Breast epithelium (tissue), 4 donors: ENCODE data around the gene RAPGEF1. TPM values are rescaled to one million over a fixed set of nuclear protein-coding genes. Genes with fewer than 3 reads are reported as not detected.

Experiments
- DNase-seq, 2 donors: peaks; one replicate each; pipeline ENCODE4 v3.0.0-alpha.2; 2019; ENCODE audit warnings: low spot score in 2 of 2
- H3K27ac ChIP-seq, 2 donors: fragments of 200-600 bp; sonication (generic) in 1 of 2; one replicate each; pipeline ENCODE4 v1.5.1; 2016 to 2019; ENCODE audit warnings: mild to moderate bottlenecking in 1 of 2
- H3K27me3 ChIP-seq, 2 donors: fragments of 200-600 bp; sonication (generic) in 1 of 2; one replicate each; pipeline versions ENCODE4 v1.5.1 to v1.6.0; 2017 to 2019; ENCODE audit warnings: control low read depth in 1 of 2, mild to moderate bottlenecking in 1 of 2
- H3K36me3 ChIP-seq: fragments of 200-600 bp; one replicate; pipeline ENCODE4 v1.5.1; 2019
- H3K4me1 ChIP-seq, 2 donors: fragments of 200-600 bp; sonication (generic); one replicate each; pipeline ENCODE4 v1.5.1; 2016 to 2019; ENCODE audit warnings: control low read depth in 1 of 2
- H3K4me3 ChIP-seq, 3 donors: fragments of 200-600 bp; sonication (generic); 1 replicate in 2 of 3; 2 replicates in 1 of 3; pipeline ENCODE4 v1.5.1; 2016 to 2019; ENCODE audit warnings: mild to moderate bottlenecking in 3 of 3, moderate library complexity in 2 of 3
- H3K9me3 ChIP-seq, 2 donors: fragments of 200-600 bp; sonication (generic) in 1 of 2; one replicate each; pipeline ENCODE4 v1.5.1; 2016 to 2019; ENCODE audit warnings: control low read depth in 1 of 2
- POLR2A ChIP-seq: fragments of 450-650 bp; IDR thresholded peaks from one replicate; pipeline ENCODE4 v1.6.1; 2016; ENCODE audit warnings: antibody characterized with exemption, mild to moderate bottlenecking, moderate library complexity
- POLR2AphosphoS5 ChIP-seq, 3 donors: sonication (generic); formaldehyde crosslinking; IDR thresholded peaks; one replicate each; pipeline ENCODE4 v1.6.1; 2017; ENCODE audit warnings: antibody characterized with exemption in 3 of 3
- intact Hi-C: fragments of 100-400 bp; cut with DNase I; formaldehyde crosslinking; loops from one replicate; pipeline ENCODE4 v1.15.1; 2023; ENCODE audit warnings: low total_unique reads
- total RNA-seq, 3 donors: library from RNA; depleted of rRNA; stranded (reverse); fragments of >200 nt; gene quantifications; one replicate each; pipeline ENCODE4 v1.1.0, GENCODE V29; 2016
- TF ChIP-seq, protein P1 (sequence below), 3 donors: fragments of 450-650 bp; IDR thresholded peaks; one replicate each; pipeline ENCODE4 v1.5.1; 2016 to 2017; ENCODE audit warnings: antibody characterized with exemption in 3 of 3, mild to moderate bottlenecking in 3 of 3, moderate library complexity in 3 of 3

The RAPGEF1 gene, protein sequence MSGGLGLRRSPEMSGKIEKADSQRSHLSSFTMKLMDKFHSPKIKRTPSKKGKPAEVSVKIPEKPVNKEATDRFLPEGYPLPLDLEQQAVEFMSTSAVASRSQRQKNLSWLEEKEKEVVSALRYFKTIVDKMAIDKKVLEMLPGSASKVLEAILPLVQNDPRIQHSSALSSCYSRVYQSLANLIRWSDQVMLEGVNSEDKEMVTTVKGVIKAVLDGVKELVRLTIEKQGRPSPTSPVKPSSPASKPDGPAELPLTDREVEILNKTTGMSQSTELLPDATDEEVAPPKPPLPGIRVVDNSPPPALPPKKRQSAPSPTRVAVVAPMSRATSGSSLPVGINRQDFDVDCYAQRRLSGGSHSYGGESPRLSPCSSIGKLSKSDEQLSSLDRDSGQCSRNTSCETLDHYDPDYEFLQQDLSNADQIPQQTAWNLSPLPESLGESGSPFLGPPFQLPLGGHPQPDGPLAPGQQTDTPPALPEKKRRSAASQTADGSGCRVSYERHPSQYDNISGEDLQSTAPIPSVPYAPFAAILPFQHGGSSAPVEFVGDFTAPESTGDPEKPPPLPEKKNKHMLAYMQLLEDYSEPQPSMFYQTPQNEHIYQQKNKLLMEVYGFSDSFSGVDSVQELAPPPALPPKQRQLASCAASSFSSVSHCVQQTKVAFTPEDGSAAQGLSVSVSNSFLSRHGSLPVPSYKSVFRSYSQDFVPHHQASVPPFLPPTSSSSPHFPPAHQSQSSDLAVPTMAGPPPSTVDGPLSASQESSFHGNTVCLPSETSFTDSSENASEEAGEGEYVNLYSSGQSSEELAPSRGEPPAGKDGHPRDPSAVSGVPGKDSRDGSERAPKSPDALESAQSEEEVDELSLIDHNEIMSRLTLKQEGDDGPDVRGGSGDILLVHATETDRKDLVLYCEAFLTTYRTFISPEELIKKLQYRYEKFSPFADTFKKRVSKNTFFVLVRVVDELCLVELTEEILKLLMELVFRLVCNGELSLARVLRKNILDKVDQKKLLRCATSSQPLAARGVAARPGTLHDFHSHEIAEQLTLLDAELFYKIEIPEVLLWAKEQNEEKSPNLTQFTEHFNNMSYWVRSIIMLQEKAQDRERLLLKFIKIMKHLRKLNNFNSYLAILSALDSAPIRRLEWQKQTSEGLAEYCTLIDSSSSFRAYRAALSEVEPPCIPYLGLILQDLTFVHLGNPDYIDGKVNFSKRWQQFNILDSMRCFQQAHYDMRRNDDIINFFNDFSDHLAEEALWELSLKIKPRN (N-terminal part only)
- 10 to 100 TPM; 35.3 to 38.0 (median 37.3) TPM for total RNA-seq

DNA sequence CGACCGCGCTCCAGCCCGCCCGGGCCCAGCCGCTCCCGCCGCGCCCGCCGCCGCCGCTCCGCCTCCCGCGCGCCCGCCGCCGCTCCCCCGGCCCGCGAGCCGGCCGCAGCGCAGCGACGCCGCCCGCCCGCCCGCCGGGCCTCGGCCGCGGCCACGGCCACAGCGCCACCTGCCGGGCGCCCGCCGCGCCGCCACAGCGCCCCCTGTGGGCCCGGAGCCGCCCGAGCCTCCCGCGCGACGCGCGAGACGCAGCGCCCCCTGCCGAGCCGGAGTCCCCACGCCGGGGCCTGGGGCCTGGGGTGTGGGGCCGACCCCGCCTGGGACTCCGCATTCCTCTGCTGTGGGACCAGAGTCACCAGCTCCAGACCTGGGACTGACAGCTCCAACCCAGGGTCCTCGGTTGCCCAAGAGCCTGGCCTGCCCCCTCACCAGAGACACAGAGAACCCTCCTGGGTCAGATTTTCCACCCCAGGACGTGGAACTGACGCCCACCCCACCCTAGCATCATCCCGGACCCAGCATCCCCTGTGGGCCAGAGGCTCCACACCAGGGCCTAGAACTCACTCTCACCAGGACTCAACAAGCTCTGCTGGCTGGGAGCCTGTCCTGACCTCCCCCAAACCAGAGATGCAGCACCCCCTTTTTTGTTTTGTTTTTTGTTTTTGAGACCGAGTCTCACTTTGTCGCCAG lies at the start of gene RAPGEF1:
TSS of gene RAPGEF1 (minus strand) at position 118 of the 690 bp plus-strand sequence. CDS start 246 bp downstream, outside the sequence.
- Histone ChIP-seq H3K27me3 (no peaks in the 10 kb centered on the region), H3K4me3 (peak within 1 kb of the TSS; percentile 52 to 93 (median 66)), H3K27ac (peak within 1 kb of the TSS; percentile 77 to 96), H3K4me1 (peaks cover 5 to 9% of the 10 kb centered on the region in 2 donors), H3K36me3 (no peaks in the 10 kb centered on the region), H3K9me3 (no peaks in the 10 kb centered on the region)
- intact Hi-C loops, result loop anchor here (5.0 kb wide), 1 partner anchor 148 kb away; no protein-coding TSS in a partner anchor
- DNase-seq, result peak; percentile 34 to 63
- no peak for TF ChIP-seq POLR2AphosphoS5 (IDR thresholded peaks at IDR 0.05)
- TF ChIP-seq, protein P1, sequence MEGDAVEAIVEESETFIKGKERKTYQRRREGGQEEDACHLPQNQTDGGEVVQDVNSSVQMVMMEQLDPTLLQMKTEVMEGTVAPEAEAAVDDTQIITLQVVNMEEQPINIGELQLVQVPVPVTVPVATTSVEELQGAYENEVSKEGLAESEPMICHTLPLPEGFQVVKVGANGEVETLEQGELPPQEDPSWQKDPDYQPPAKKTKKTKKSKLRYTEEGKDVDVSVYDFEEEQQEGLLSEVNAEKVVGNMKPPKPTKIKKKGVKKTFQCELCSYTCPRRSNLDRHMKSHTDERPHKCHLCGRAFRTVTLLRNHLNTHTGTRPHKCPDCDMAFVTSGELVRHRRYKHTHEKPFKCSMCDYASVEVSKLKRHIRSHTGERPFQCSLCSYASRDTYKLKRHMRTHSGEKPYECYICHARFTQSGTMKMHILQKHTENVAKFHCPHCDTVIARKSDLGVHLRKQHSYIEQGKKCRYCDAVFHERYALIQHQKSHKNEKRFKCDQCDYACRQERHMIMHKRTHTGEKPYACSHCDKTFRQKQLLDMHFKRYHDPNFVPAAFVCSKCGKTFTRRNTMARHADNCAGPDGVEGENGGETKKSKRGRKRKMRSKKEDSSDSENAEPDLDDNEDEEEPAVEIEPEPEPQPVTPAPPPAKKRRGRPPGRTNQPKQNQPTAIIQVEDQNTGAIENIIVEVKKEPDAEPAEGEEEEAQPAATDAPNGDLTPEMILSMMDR (IDR thresholded peaks at IDR 0.05), result peak; percentile 48 to 98 (median 50)

DNA sequence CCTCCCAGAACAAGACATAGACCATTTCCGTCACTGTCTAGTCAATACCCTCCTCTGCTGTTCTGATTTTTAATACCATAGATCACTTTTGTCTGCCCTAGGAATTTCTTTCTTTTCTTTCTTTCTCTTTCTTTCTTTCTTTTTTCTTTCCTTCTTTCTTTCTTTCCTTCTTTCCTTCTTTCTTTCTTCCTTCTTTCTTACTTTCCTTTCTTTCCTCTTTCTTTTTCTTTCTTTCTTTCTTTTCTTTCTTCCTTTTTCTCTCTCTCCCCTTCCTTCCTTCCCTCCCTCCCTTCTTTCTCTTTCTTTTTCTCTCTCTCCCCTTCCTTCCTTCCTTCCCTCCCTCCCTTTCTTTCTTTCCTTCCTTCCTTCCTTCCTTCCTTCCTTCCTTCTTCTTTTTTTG lies 49.0 kb upstream of the RAPGEF1 start:
- TF ChIP-seq, protein P1 (IDR thresholded peaks at IDR 0.05), result no peak
- no peak for TF ChIP-seq POLR2AphosphoS5 (IDR thresholded peaks at IDR 0.05)
- no peak for TF ChIP-seq POLR2A
- H3K9me3 ChIP-seq, result no peaks in the 10 kb centered on the region
- H3K27me3 ChIP-seq, result peaks cover 0 to 65% of the 10 kb centered on the region in 2 donors
- H3K4me3 ChIP-seq, result no peak overlapping the region
- no peaks in the 10 kb centered on the region for H3K36me3 ChIP-seq
- no peak overlapping the region for H3K27ac ChIP-seq
- intact Hi-C loops, result loop anchor here (5.0 kb wide), 1 partner anchor 763 kb away; no protein-coding TSS in a partner anchor
- H3K4me1 ChIP-seq, result no peaks in the 10 kb centered on the region
- DNase-seq, result no peak

DNA sequence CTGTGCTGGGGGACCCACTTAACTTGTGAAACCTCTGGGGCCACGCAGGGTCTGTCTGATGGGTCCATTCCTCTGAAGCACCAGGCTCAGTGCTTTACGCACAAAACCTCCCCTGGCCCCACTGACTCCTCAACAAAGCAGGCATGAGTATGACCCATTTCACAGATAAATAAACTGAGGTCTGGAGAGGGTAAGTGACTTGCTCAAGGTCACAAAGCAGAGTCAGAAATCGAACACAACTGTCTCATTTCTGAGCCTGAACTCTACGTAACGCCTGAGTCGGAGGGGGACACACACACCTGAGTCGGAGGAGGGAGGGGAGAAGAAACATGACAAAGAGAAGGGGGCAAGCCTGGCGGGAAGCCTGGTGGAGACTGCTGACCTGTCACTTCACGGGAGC lies 48.0 kb upstream of the RAPGEF1 start:
- H3K4me1 ChIP-seq, result no peaks in the 10 kb centered on the region
- no peak for DNase-seq
- TF ChIP-seq POLR2AphosphoS5 (IDR thresholded peaks at IDR 0.05), result no peak
- TF ChIP-seq POLR2A, result no peak
- TF ChIP-seq, protein P1 (IDR thresholded peaks at IDR 0.05), result no peak
- intact Hi-C loops, result loop anchor here (5.0 kb wide), 1 partner anchor 764 kb away; no protein-coding TSS in a partner anchor
- H3K9me3 ChIP-seq, result peaks cover 0 to 3% of the 10 kb centered on the region in 2 donors
- no peak overlapping the region for H3K27ac ChIP-seq
- H3K4me3 ChIP-seq, result no peak overlapping the region
- peaks cover 0 to 57% of the 10 kb centered on the region in 2 donors for H3K27me3 ChIP-seq
- no peaks in the 10 kb centered on the region for H3K36me3 ChIP-seq

DNA sequence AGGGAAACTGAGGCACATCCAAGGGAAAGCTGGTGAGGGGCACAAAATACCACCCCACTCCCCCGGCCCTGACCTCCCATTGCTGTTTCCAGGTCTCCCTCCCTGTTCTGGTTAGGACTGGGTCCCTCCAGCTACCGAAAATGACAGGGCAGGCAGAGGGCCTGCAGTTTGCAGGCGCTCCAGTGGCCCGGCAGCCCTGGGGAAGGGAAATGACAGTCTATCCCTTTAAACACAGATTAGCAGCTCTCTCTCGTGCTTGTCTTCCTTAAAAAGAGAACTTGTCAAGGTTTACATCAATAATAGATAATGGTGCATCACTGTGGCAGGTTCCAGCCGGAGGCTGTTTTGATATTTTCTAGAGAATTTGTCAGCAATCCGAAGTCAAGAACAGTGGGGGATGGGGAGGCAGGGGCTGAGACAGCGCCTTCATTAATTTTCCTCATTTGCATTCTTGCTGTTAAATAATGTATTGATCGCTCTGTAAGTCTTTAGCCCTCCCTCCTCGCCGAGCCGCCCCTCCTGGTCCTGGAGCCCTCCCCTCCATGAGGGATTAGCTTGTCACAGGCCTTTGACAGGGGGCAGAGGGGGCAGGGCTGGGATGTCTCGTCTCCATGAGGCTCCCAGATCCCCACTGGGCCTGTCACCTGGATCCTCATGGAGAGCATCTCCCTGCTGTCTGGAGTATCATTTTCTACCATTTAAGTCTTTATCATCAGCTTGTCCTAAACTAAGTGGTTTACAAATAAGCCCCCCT lies 45.0 kb upstream of the RAPGEF1 start:
- Histone ChIP-seq H3K27me3 (peaks cover 0 to 41% of the 10 kb centered on the region in 2 donors), H3K9me3 (peaks cover 0 to 3% of the 10 kb centered on the region in 2 donors), H3K36me3 (no peaks in the 10 kb centered on the region), H3K4me1 (no peaks in the 10 kb centered on the region), H3K27ac (no peak overlapping the region), H3K4me3 (no peak overlapping the region)
- TF ChIP-seq POLR2A, result no peak
- no peak for TF ChIP-seq POLR2AphosphoS5 (IDR thresholded peaks at IDR 0.05)
- TF ChIP-seq, protein P1 (IDR thresholded peaks at IDR 0.05), result no peak
- intact Hi-C loops, result loop anchor here (5.0 kb wide), 1 partner anchor 767 kb away; no protein-coding TSS in a partner anchor
- no peak for DNase-seq
